Left lobe of liver (tissue), 2 donors: ENCODE results near the gene ARID3A. TPM values are rescaled to one million over a fixed set of nuclear protein-coding genes. Genes with fewer than 3 reads are reported as not detected.
A peak's percentile ranks its signal among the peaks of the same experiment; 100 is the strongest.
"Not testable (repeated sequence)": the region's sequence is repeated elsewhere in the genome, so short reads cannot be mapped to it uniquely, and the experiment has no call there.

ENCODE experiments used
- ATAC-seq: fragments of 200-7000 bp; cut with Tn5 transposase; one replicate; pipeline ENCODE4 v1.9.1; 2020; ENCODE audit warnings: mild to moderate bottlenecking, moderate library complexity
- DNase-seq: peaks from one replicate; pipeline ENCODE4 v3.0.0-alpha.2; 2020; ENCODE audit warnings: low spot score
- total RNA-seq: library from RNA; stranded (reverse); gene quantifications from one replicate; pipeline ENCODE4 v1.2.1, GENCODE V29; 2021
- donor health status: DM: no; HTN: no; CAD: no; lungs with moderate emphysema.
- donor health status: DM: no; HTN: yes; CAD: no.

ARID3A gene
- total RNA-seq, 1 donor from 2014 or later: 3.6 TPM

- DNase-seq: no peak
- no peak for ATAC-seq
These were observed 86.5 kb downstream of the ARID3A start for GRCh38 chr19:1012334-1012733.

GRCh38 chr19:1013218-1013617, 87.4 kb downstream of the ARID3A start:
- no peak for DNase-seq
- no peak for ATAC-seq

- ATAC-seq (no peak), DNase-seq (no peak)
These were observed 88.6 kb downstream of the ARID3A start for GRCh38 chr19:1014161-1015060.

GRCh38 chr19:1015061-1015781, 89.4 kb downstream of the ARID3A start:
- DNase-seq (no peak), ATAC-seq (no peak)

GRCh38 chr19:1015782-1016646, 90.2 kb downstream of the ARID3A start:
- ATAC-seq (no peak), DNase-seq (no peak)

- DNase-seq: peak; percentile 84
- ATAC-seq: peak; percentile 53
These were observed 90.8 kb downstream of the ARID3A start for GRCh38 chr19:1016647-1017114.

- no peak for DNase-seq
- no peak for ATAC-seq
These were observed 91.5 kb downstream of the ARID3A start for GRCh38 chr19:1017115-1017905.

GRCh38 chr19:1017906-1018305, 92.1 kb downstream of the ARID3A start:
- no peak for DNase-seq
- ATAC-seq: no peak

GRCh38 chr19:1018393-1018792, 92.6 kb downstream of the ARID3A start:
- ATAC-seq: no peak
- no peak for DNase-seq

GRCh38 chr19:1018932-1019615, 93.2 kb downstream of the ARID3A start:
- DNase-seq (no peak), ATAC-seq (no peak)

GRCh38 chr19:1019616-1019961, 93.8 kb downstream of the ARID3A start:
- DNase-seq (no peak), ATAC-seq (no peak)

- DNase-seq: peak; percentile 74
- ATAC-seq: peak; percentile 33
These were observed 94.4 kb downstream of the ARID3A start for GRCh38 chr19:1019980-1020867.

GRCh38 chr19:1020868-1021425, 95.1 kb downstream of the ARID3A start, which contains the start of gene TMEM259:
Gene TMEM259 (minus strand): TSS chr19:1021123. CDS start chr19:1020996, 127 bp downstream.
- peak; percentile 97 for DNase-seq
- ATAC-seq: peak; percentile 88

GRCh38 chr19:1023883-1024188, 98.0 kb downstream of the ARID3A start:
- not testable (repeated sequence) for DNase-seq, ATAC-seq

GRCh38 chr19:1025080-1025479, 99.2 kb downstream of the ARID3A start:
- ATAC-seq, DNase-seq: not testable (repeated sequence)
